Ramos (cell line): ENCODE results near the gene TAB2.

ENCODE experiments used
- in situ Hi-C: fragments of 300-500 bp; cut with MboI; formaldehyde crosslinking; loops from one replicate; pipeline ENCODE4 v1.14.3; 2022; ENCODE audit warnings: low sequenced_read_pairs; ENCODE audit not compliant: unreplicated experiment

Gene TAB2

GRCh38 chr6:149435919-149436586 lies 118.5 kb downstream of the TAB2 start:
- in situ Hi-C loops: loop anchor here (25.0 kb wide), 1 partner anchor 874 kb away; no protein-coding TSS in a partner anchor

GRCh38 chr6:149436647-149437046 lies 119.1 kb downstream of the TAB2 start:
- in situ Hi-C loops: loop anchor here (25.0 kb wide), 1 partner anchor 874 kb away; no protein-coding TSS in a partner anchor

GRCh38 chr6:149437212-149437611 lies 119.7 kb downstream of the TAB2 start:
- in situ Hi-C loops: loop anchor here (25.0 kb wide), 1 partner anchor 875 kb away; no protein-coding TSS in a partner anchor

GRCh38 chr6:149438855-149439254 lies 121.3 kb downstream of the TAB2 start:
- in situ Hi-C loops: loop anchor here (25.0 kb wide), 1 partner anchor 877 kb away; no protein-coding TSS in a partner anchor

GRCh38 chr6:149439626-149440025 lies 122.1 kb downstream of the TAB2 start:
- in situ Hi-C loops: loop anchor here (25.0 kb wide), 1 partner anchor 877 kb away; no protein-coding TSS in a partner anchor

GRCh38 chr6:149440735-149441671 lies 123.5 kb downstream of the TAB2 start:
- in situ Hi-C loops: loop anchor here (25.0 kb wide), 1 partner anchor 879 kb away; no protein-coding TSS in a partner anchor

GRCh38 chr6:149441740-149442139 lies 124.2 kb downstream of the TAB2 start:
- in situ Hi-C loops: loop anchor here (25.0 kb wide), 1 partner anchor 879 kb away; no protein-coding TSS in a partner anchor

GRCh38 chr6:149443411-149444181 lies 126.1 kb downstream of the TAB2 start:
- in situ Hi-C loops: loop anchor here (25.0 kb wide), 1 partner anchor 881 kb away; no protein-coding TSS in a partner anchor

GRCh38 chr6:149444360-149445094 lies 127.0 kb downstream of the TAB2 start:
- in situ Hi-C loops: loop anchor here (25.0 kb wide), 1 partner anchor 882 kb away; no protein-coding TSS in a partner anchor

- in situ Hi-C loops: loop anchor here (25.0 kb wide), 1 partner anchor 883 kb away; no protein-coding TSS in a partner anchor
Measured at GRCh38 chr6:149445095-149445466, 127.6 kb downstream of the TAB2 start.

GRCh38 chr6:149445573-149445972 lies 128.1 kb downstream of the TAB2 start:
- in situ Hi-C loops: loop anchor here (25.0 kb wide), 1 partner anchor 883 kb away; no protein-coding TSS in a partner anchor

- in situ Hi-C loops: loop anchor here (25.0 kb wide), 1 partner anchor 885 kb away; no protein-coding TSS in a partner anchor
Measured at GRCh38 chr6:149446791-149447376, 129.4 kb downstream of the TAB2 start.

- in situ Hi-C loops: loop anchor here (25.0 kb wide), 1 partner anchor 887 kb away; no protein-coding TSS in a partner anchor
Measured at GRCh38 chr6:149448821-149449453, 131.4 kb downstream of the TAB2 start.

GRCh38 chr6:149449831-149450678 lies 132.5 kb downstream of the TAB2 start:
- in situ Hi-C loops: loop anchor here (25.0 kb wide), 1 partner anchor 888 kb away; no protein-coding TSS in a partner anchor

- in situ Hi-C loops: no loop called here
Measured at GRCh38 chr6:149450679-149451375, 133.3 kb downstream of the TAB2 start.

- in situ Hi-C loops: no loop called here
Measured at GRCh38 chr6:149451376-149452036, 134.0 kb downstream of the TAB2 start.
